WTC11 (cell line): ENCODE measurements around the gene ARAP3. TPM values are rescaled to one million over a fixed set of nuclear protein-coding genes. Genes with fewer than 3 reads are reported as not detected.

Source experiments
- ATAC-seq: fragments of 200-7000 bp; cut with Tn5 transposase; 2 replicates; pipeline ENCODE4 v1.10.0; 2021; ENCODE audit warnings: mild to moderate bottlenecking, moderate library complexity
- CTCF ChIA-PET: fragments of 300-600 bp; sonication (Branson Sonifier 250); formaldehyde crosslinking; loops from one replicate; lab custom pipeline; 2021; ENCODE audit warnings: antibody characterized with exemption; lab: Charles Lee
- POLR2A ChIA-PET: fragments of 350-600 bp; sonication (Branson Sonifier 250); formaldehyde crosslinking; loops from one replicate; lab custom pipeline; 2021; ENCODE audit warnings: antibody characterized with exemption; lab: Charles Lee
- DNase-seq: peaks from one replicate; pipeline ENCODE4 v3.0.0; 2021; ENCODE audit warnings: low spot score
- H3K27ac Mint-ChIP-seq: 2 replicates; pipeline ENCODE4 v1.8.0; 2021; ENCODE audit warnings: mixed read lengths
- H3K27me3 Mint-ChIP-seq: 2 replicates; pipeline ENCODE4 v1.8.0; 2021; ENCODE audit warnings: low read depth, mild to moderate bottlenecking, moderate library complexity, mixed read lengths
- H3K36me3 Mint-ChIP-seq: 2 replicates; pipeline ENCODE4 v1.8.0; 2021; ENCODE audit warnings: mixed read lengths
- H3K4me1 Mint-ChIP-seq: 2 replicates; pipeline ENCODE4 v1.8.0; 2022; ENCODE audit warnings: mixed read lengths
- H3K4me3 Mint-ChIP-seq: 2 replicates; pipeline ENCODE4 v1.8.0; 2021; ENCODE audit warnings: mild to moderate bottlenecking, moderate library complexity, mixed read lengths
- H3K9me3 Mint-ChIP-seq: 2 replicates; pipeline ENCODE4 v1.8.0; 2021; ENCODE audit warnings: mixed read lengths
- ATF1 ChIP-seq: sonication (generic); formaldehyde crosslinking; IDR thresholded peaks from 2 replicates; pipeline ENCODE4 v1.8.1; 2023; ENCODE audit warnings: mild to moderate bottlenecking, moderate library complexity, missing genetic modification reagents
- ATF3 ChIP-seq: sonication (generic); formaldehyde crosslinking; conservative IDR thresholded peaks from 2 replicates; pipeline ENCODE4 v1.8.1; 2022; ENCODE audit warnings: mild to moderate bottlenecking, missing genetic modification reagents
- ATF6 ChIP-seq: sonication (generic); formaldehyde crosslinking; IDR thresholded peaks from 2 replicates; pipeline ENCODE4 v1.8.1; 2023; ENCODE audit warnings: mild to moderate bottlenecking, missing genetic modification reagents
- CBFB ChIP-seq: sonication (generic); formaldehyde crosslinking; IDR thresholded peaks from 2 replicates; pipeline ENCODE4 v1.8.1; 2022; ENCODE audit warnings: mild to moderate bottlenecking, low read depth, missing genetic modification reagents
- E2F5 ChIP-seq: sonication (generic); formaldehyde crosslinking; IDR thresholded peaks from 2 replicates; pipeline ENCODE4 v1.8.1; 2022; ENCODE audit warnings: mild to moderate bottlenecking, moderate library complexity, missing genetic modification reagents
- EMX1 ChIP-seq: fragments of 250-450 bp; sonication (Bioruptor Pico); IDR thresholded peaks from 2 replicates; pipeline ENCODE4 v1.8.0; 2021; ENCODE audit warnings: mild to moderate bottlenecking
- FOXP4 ChIP-seq: sonication (generic); formaldehyde crosslinking; IDR thresholded peaks from 2 replicates; pipeline ENCODE4 v1.8.0; 2022; ENCODE audit warnings: mild to moderate bottlenecking, missing genetic modification reagents
- GABPB1 ChIP-seq: sonication (generic); formaldehyde crosslinking; IDR thresholded peaks from 2 replicates; pipeline ENCODE4 v1.8.1; 2023; ENCODE audit warnings: mild to moderate bottlenecking, missing genetic modification reagents
- HMGA2 ChIP-seq: fragments of 250-450 bp; sonication (Bioruptor Pico); IDR thresholded peaks from 2 replicates; pipeline ENCODE4 v1.4.0; 2021; ENCODE audit warnings: mild to moderate bottlenecking, moderate library complexity
- IRF2 ChIP-seq: sonication (generic); formaldehyde crosslinking; IDR thresholded peaks from 2 replicates; pipeline ENCODE4 v1.8.0; 2022; ENCODE audit warnings: low read depth, missing genetic modification reagents, borderline replicate concordance
- KAT7 ChIP-seq: sonication (generic); formaldehyde crosslinking; IDR thresholded peaks from 2 replicates; pipeline ENCODE4 v1.8.1; 2023; ENCODE audit warnings: missing genetic modification reagents, mild to moderate bottlenecking, borderline replicate concordance
- MLX ChIP-seq: sonication (generic); formaldehyde crosslinking; IDR thresholded peaks from 2 replicates; pipeline ENCODE4 v1.8.1; 2023; ENCODE audit warnings: mild to moderate bottlenecking, missing genetic modification reagents, moderate library complexity
- OVOL2 ChIP-seq: fragments of 250-450 bp; sonication (Bioruptor Pico); IDR thresholded peaks from 2 replicates; pipeline ENCODE4 v1.9.0; 2021; ENCODE audit warnings: mild to moderate bottlenecking, borderline replicate concordance
- PREB ChIP-seq: sonication (generic); formaldehyde crosslinking; IDR thresholded peaks from 2 replicates; pipeline ENCODE4 v1.8.1; 2022; ENCODE audit warnings: mild to moderate bottlenecking, missing genetic modification reagents, moderate library complexity, borderline replicate concordance
- RELA ChIP-seq: sonication (generic); formaldehyde crosslinking; IDR thresholded peaks from 2 replicates; pipeline ENCODE4 v1.8.1; 2022; ENCODE audit warnings: missing genetic modification reagents, mild to moderate bottlenecking, borderline replicate concordance
- RORB ChIP-seq: fragments of 250-450 bp; sonication (Bioruptor Pico); IDR thresholded peaks from 2 replicates; pipeline ENCODE4 v1.9.0; 2021; ENCODE audit warnings: mild to moderate bottlenecking
- SMAD4 ChIP-seq: sonication (generic); formaldehyde crosslinking; IDR thresholded peaks from 2 replicates; pipeline ENCODE4 v1.8.0; 2022; ENCODE audit warnings: mild to moderate bottlenecking, missing genetic modification reagents
- SOX15 ChIP-seq: fragments of 250-450 bp; sonication (Bioruptor Pico); IDR thresholded peaks from 2 replicates; pipeline ENCODE4 v1.9.0; 2021; ENCODE audit warnings: mild to moderate bottlenecking
- STAT6 ChIP-seq: sonication (generic); formaldehyde crosslinking; conservative IDR thresholded peaks from 2 replicates; pipeline ENCODE4 v1.8.1; 2023; ENCODE audit warnings: mild to moderate bottlenecking, low read depth, missing genetic modification reagents, moderate library complexity
- TCF7 ChIP-seq: sonication (generic); formaldehyde crosslinking; IDR thresholded peaks from 2 replicates; pipeline ENCODE4 v1.8.0; 2022; ENCODE audit warnings: mild to moderate bottlenecking, low read depth, missing genetic modification reagents, moderate library complexity
- TEAD1 ChIP-seq: sonication (generic); formaldehyde crosslinking; IDR thresholded peaks from 2 replicates; pipeline ENCODE4 v1.8.0; 2022; ENCODE audit warnings: mild to moderate bottlenecking, missing genetic modification reagents
- USF2 ChIP-seq: sonication (generic); formaldehyde crosslinking; IDR thresholded peaks from 2 replicates; pipeline ENCODE4 v1.8.1; 2023; ENCODE audit warnings: mild to moderate bottlenecking, missing genetic modification reagents, moderate library complexity
- ZMAT4 ChIP-seq: fragments of 250-450 bp; sonication (Bioruptor Pico); IDR thresholded peaks from 2 replicates; pipeline ENCODE4 v1.9.0; 2021; ENCODE audit warnings: mild to moderate bottlenecking
- ZNF219 ChIP-seq: sonication (generic); formaldehyde crosslinking; IDR thresholded peaks from 2 replicates; pipeline ENCODE4 v1.8.0; 2023; ENCODE audit warnings: missing genetic modification reagents, mild to moderate bottlenecking, borderline replicate concordance
- ZNF263 ChIP-seq: sonication (generic); formaldehyde crosslinking; IDR thresholded peaks from 2 replicates; pipeline ENCODE4 v1.8.1; 2022; ENCODE audit warnings: low read depth, mild to moderate bottlenecking, moderate library complexity, missing genetic modification reagents
- ZNF396 ChIP-seq: fragments of 250-450 bp; sonication (Bioruptor Pico); IDR thresholded peaks from 2 replicates; pipeline ENCODE4 v1.8.0; 2021; ENCODE audit warnings: mild to moderate bottlenecking, moderate library complexity, borderline replicate concordance
- total RNA-seq: library from RNA; stranded (reverse); gene quantifications from 3 replicates; pipeline ENCODE4 v1.2.3, GENCODE V29; 2021

The ARAP3 gene
- total RNA-seq, 1 experiment from 2014 or later = 60.4 TPM

GRCh38 chr5:141618804-141619554 is 63.1 kb downstream of the ARAP3 start, which contains the start of gene DIAPH1:
Gene DIAPH1, minus strand, starts transcription at chr5:141619000. Its CDS starts 86 bp downstream, at chr5:141618914.
- Mint-ChIP-seq H3K27ac (peak within 1 kb of the TSS; percentile 97), H3K36me3 (peaks cover 16% of the 10 kb centered on the region), H3K4me1 (peaks cover 41% of the 10 kb centered on the region), H3K4me3 (peak within 1 kb of the TSS; percentile 95), H3K27me3 (no peaks in the 10 kb centered on the region; the same call in 1 of the 2 replicates), H3K9me3 (no peaks in the 10 kb centered on the region)
- CTCF ChIA-PET = interaction anchor here (0.5 to 2.4 kb wide), 58 partner anchors 8 to 1375 kb away, joined by 3 to 141 read pairs (median 5); partner anchors contain the start of genes DELE1, FCHSD1, HDAC3 and PCDHB14
- POLR2A ChIA-PET = interaction anchor here (0.7 to 3.1 kb wide), 11 partner anchors 13 to 248 kb away, joined by 3 to 36 read pairs (median 3); partner anchors contain the start of genes FCHSD1, HDAC3 and RELL2
- DNase-seq = peak; percentile 97
- peak; percentile 94 for ATAC-seq
- TF ChIP-seq ZNF263 = no peak
- TF ChIP-seq ATF6 = no peak
- TF ChIP-seq MLX = no peak
- TF ChIP-seq TEAD1 (CRISPR knock-in tag) = peak; percentile 70; the same call in 1 of the 2 replicates
- no peak for TF ChIP-seq SMAD4
- TF ChIP-seq ZNF396 (CRISPR knock-in tag) = no peak
- TF ChIP-seq ATF1 (CRISPR knock-in tag) = no peak
- TF ChIP-seq ZNF219 (CRISPR knock-in tag) = no peak
- TF ChIP-seq KAT7 (CRISPR knock-in tag) = no peak
- TF ChIP-seq EMX1 = no peak
- no peak for TF ChIP-seq SOX15
- TF ChIP-seq PREB (CRISPR knock-in tag) = no peak
- TF ChIP-seq CBFB (CRISPR knock-in tag) = 0 out of 2 replicates have a peak, but pooled peaks have one; percentile 46
- TF ChIP-seq E2F5 = peak; percentile 95; the same call in 1 of the 2 replicates
- TF ChIP-seq STAT6 (CRISPR knock-in tag) = no peak
- TF ChIP-seq ZMAT4 = no peak
- TF ChIP-seq HMGA2 (CRISPR knock-in tag) = no peak
- TF ChIP-seq GABPB1 (CRISPR knock-in tag) = peak; percentile 76; the same call in 1 of the 2 replicates
- no peak for TF ChIP-seq RELA (CRISPR knock-in tag)
- TF ChIP-seq USF2 (CRISPR knock-in tag) = peak; percentile 84
- TF ChIP-seq OVOL2 (CRISPR knock-in tag) = no peak
- no peak for TF ChIP-seq IRF2 (CRISPR knock-in tag)
- no peak for TF ChIP-seq ATF3
- TF ChIP-seq TCF7 = no peak
- no peak for TF ChIP-seq RORB
- TF ChIP-seq FOXP4 (CRISPR knock-in tag) = peak; percentile 74; the same call in 1 of the 2 replicates
